Thoracic aorta (tissue), 2 donors: ENCODE measurements around the gene POLE3. TPM values are rescaled to one million over a fixed set of nuclear protein-coding genes. Genes with fewer than 3 reads are reported as not detected.

Experiments used
- ATAC-seq: fragments of 150-250 bp; one replicate; pipeline ENCODE4 v1.8.0; 2017; ENCODE audit warnings: low read depth; ENCODE audit not compliant: insufficient number of reproducible peaks, low FRiP score
- DNase-seq: peaks from one replicate; pipeline ENCODE4 v3.0.0-alpha.2; 2020; ENCODE audit warnings: low spot score
- H3K27ac ChIP-seq, 2 donors: fragments of 200-600 bp; sonication (generic); 1 replicate in 1 of 2; 2 replicates in 1 of 2; pipeline ENCODE4 v1.5.1; 2016; ENCODE audit warnings: mild to moderate bottlenecking in 2 of 2, moderate library complexity in 2 of 2
- H3K27me3 ChIP-seq: fragments of 200-600 bp; sonication (generic); replicated peaks from 2 replicates; pipeline ENCODE4 v1.6.0; 2016; ENCODE audit warnings: mild to moderate bottlenecking; ENCODE audit not compliant: insufficient read depth
- H3K36me3 ChIP-seq: fragments of 200-600 bp; sonication (generic); one replicate; pipeline ENCODE4 v1.5.1; 2016
- H3K4me1 ChIP-seq, 2 donors: fragments of 200-600 bp; sonication (generic); 1 replicate in 1 of 2; 2 replicates in 1 of 2; pipeline versions ENCODE4 v1.5.1 to v1.6.0; 2016; ENCODE audit warnings: low read depth in 2 of 2, mild to moderate bottlenecking in 1 of 2; ENCODE audit not compliant: control insufficient read depth in 1 of 2
- H3K4me3 ChIP-seq: fragments of 200-600 bp; sonication (generic); 2 replicates; pipeline ENCODE4 v1.5.1; 2016; ENCODE audit warnings: mild to moderate bottlenecking
- H3K9me3 ChIP-seq: fragments of 200-600 bp; sonication (generic); 2 replicates; pipeline ENCODE4 v1.5.1; 2016
- CTCF ChIP-seq: fragments of 200-600 bp; sonication (generic); IDR thresholded peaks from one replicate; pipeline ENCODE4 v1.5.1; 2019; ENCODE audit warnings: antibody characterized with exemption
- total RNA-seq, 2 donors: library from RNA; depleted of rRNA; stranded (reverse); fragments of >200 nt; gene quantifications; one replicate each; pipeline versions ENCODE4 v1.1.0 to v1.2.3, GENCODE V29; 2016

POLE3 gene
- total RNA-seq, 2 donors from 2014 or later = 24.2 to 32.0 TPM

- no peak overlapping the region for H3K4me3 ChIP-seq
- DNase-seq = no peak
These were observed 17.7 kb upstream of the POLE3 start for GRCh38 chr9:113428062-113428615.

GRCh38 chr9:113427629-113428028, 17.2 kb upstream of the POLE3 start:
- H3K36me3 ChIP-seq = no peaks in the 10 kb centered on the region
- H3K4me1 ChIP-seq = no peaks in the 10 kb centered on the region
- TF ChIP-seq CTCF = no peak
- no peak overlapping the region for H3K4me3 ChIP-seq
- ATAC-seq (no peak), DNase-seq (no peak)
- H3K9me3 ChIP-seq = no peaks in the 10 kb centered on the region
- no peak overlapping the region for H3K27ac ChIP-seq
- H3K27me3 ChIP-seq = no peaks in the 10 kb centered on the region

More at GRCh38 chr9:113428062-113428615, 17.7 kb upstream of the POLE3 start:
- H3K27me3 ChIP-seq = no peaks in the 10 kb centered on the region
- H3K4me1 ChIP-seq = no peaks in the 10 kb centered on the region
- no peaks in the 10 kb centered on the region for H3K9me3 ChIP-seq
- ATAC-seq = no peak
- no peaks in the 10 kb centered on the region for H3K36me3 ChIP-seq
- TF ChIP-seq CTCF = no peak
- no peak overlapping the region for H3K27ac ChIP-seq

GRCh38 chr9:113426701-113427100, 16.2 kb upstream of the POLE3 start:
- Histone ChIP-seq H3K4me1 (no peaks in the 10 kb centered on the region), H3K27ac (no peak overlapping the region), H3K36me3 (no peaks in the 10 kb centered on the region), H3K27me3 (no peaks in the 10 kb centered on the region), H3K9me3 (no peaks in the 10 kb centered on the region), H3K4me3 (no peak overlapping the region)
- ATAC-seq (no peak), DNase-seq (no peak)
- no peak for TF ChIP-seq CTCF

GRCh38 chr9:113425072-113425471, 14.6 kb upstream of the POLE3 start:
- ATAC-seq (no peak), DNase-seq (no peak)
- no peak for TF ChIP-seq CTCF
- no peaks in the 10 kb centered on the region for H3K9me3 ChIP-seq
- no peaks in the 10 kb centered on the region for H3K27me3 ChIP-seq
- H3K4me3 ChIP-seq = no peak overlapping the region
- no peaks in the 10 kb centered on the region for H3K4me1 ChIP-seq
- H3K27ac ChIP-seq = no peak overlapping the region
- H3K36me3 ChIP-seq = no peaks in the 10 kb centered on the region

GRCh38 chr9:113421726-113422125, 11.3 kb upstream of the POLE3 start:
- no peaks in the 10 kb centered on the region for H3K27me3 ChIP-seq
- ATAC-seq (no peak), DNase-seq (no peak)
- no peak overlapping the region for H3K27ac ChIP-seq
- no peak overlapping the region for H3K4me3 ChIP-seq
- no peaks in the 10 kb centered on the region for H3K9me3 ChIP-seq
- TF ChIP-seq CTCF = no peak
- no peaks in the 10 kb centered on the region for H3K36me3 ChIP-seq
- no peaks in the 10 kb centered on the region for H3K4me1 ChIP-seq
